GM04504 (cell line): Measurements from ENCODE around the gene TBL1XR1.

Experiments
- DNase-seq: peaks from one replicate; pipeline ENCODE4 v3.0.0-alpha.2; 2012; ENCODE audit warnings: low read depth

TBL1XR1 gene

GRCh38 chr3:177107461-177108239 lies 89.6 kb downstream of the TBL1XR1 start:
- no peak for DNase-seq

- no peak for DNase-seq
Measured at GRCh38 chr3:177106594-177106993, 90.7 kb downstream of the TBL1XR1 start.

- DNase-seq = no peak
Measured at GRCh38 chr3:177106184-177106583, 91.1 kb downstream of the TBL1XR1 start.

- DNase-seq = no peak
Measured at GRCh38 chr3:177105623-177106022, 91.7 kb downstream of the TBL1XR1 start.

GRCh38 chr3:177104299-177104992 lies 92.8 kb downstream of the TBL1XR1 start:
- no peak for DNase-seq

GRCh38 chr3:177102553-177102952 lies 94.7 kb downstream of the TBL1XR1 start:
- no peak for DNase-seq

GRCh38 chr3:177098551-177098950 lies 98.7 kb downstream of the TBL1XR1 start:
- DNase-seq = no peak

GRCh38 chr3:177096615-177097014 lies 100.7 kb downstream of the TBL1XR1 start:
- DNase-seq = no peak

GRCh38 chr3:177093966-177094365 lies 103.3 kb downstream of the TBL1XR1 start:
- no peak for DNase-seq

GRCh38 chr3:177089901-177090300 lies 107.4 kb downstream of the TBL1XR1 start:
- no peak for DNase-seq

- DNase-seq = no peak
Measured at GRCh38 chr3:177089110-177089509, 108.2 kb downstream of the TBL1XR1 start.

GRCh38 chr3:177085794-177086193 lies 111.5 kb downstream of the TBL1XR1 start:
- no peak for DNase-seq

GRCh38 chr3:177084616-177085015 lies 112.7 kb downstream of the TBL1XR1 start:
- DNase-seq = no peak

GRCh38 chr3:177080122-177080521 lies 117.2 kb downstream of the TBL1XR1 start:
- no peak for DNase-seq

- no peak for DNase-seq
Measured at GRCh38 chr3:177079684-177080083, 117.6 kb downstream of the TBL1XR1 start.

- no peak for DNase-seq
Measured at GRCh38 chr3:177071496-177072156, 125.7 kb downstream of the TBL1XR1 start.

- peak; percentile 42 for DNase-seq
Measured at GRCh38 chr3:177069514-177070329, 127.6 kb downstream of the TBL1XR1 start.

GRCh38 chr3:177068967-177069366 lies 128.3 kb downstream of the TBL1XR1 start:
- DNase-seq = no peak

- no peak for DNase-seq
Measured at GRCh38 chr3:177066068-177066467, 131.2 kb downstream of the TBL1XR1 start.

GRCh38 chr3:177065285-177066033 lies 131.8 kb downstream of the TBL1XR1 start:
- no peak for DNase-seq

- DNase-seq = no peak
Measured at GRCh38 chr3:177062052-177062732, 135.1 kb downstream of the TBL1XR1 start.
